ENCODE measurements around the gene SPECC1L.
"Not testable (repeated sequence)": the region's sequence is repeated elsewhere in the genome, so short reads cannot be mapped to it uniquely, and the experiment has no call there.

SPECC1L gene

DNA sequence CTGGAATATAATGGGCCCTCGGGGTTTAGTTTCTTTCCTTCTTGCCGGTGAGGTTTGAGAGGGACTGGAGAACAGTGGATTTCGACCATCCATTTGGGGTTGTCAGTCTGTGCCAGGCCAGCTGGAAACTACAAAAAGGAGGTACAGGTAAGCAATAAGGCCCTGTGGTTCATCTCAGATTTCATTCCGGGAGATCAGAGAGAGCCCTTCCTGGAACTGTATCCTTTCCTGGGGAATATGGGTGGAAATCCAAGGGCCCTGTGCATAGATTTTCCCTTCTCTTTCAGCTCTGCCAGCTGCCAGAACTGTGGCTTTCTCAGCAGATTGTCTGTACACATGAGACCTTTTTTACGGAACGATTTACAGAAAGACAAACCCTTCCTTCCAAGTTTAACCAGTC lies 17.2 kb downstream of the SPECC1L start:
- not testable (repeated sequence) for DNase-seq (ENCODE audit: low read depth)

DNA sequence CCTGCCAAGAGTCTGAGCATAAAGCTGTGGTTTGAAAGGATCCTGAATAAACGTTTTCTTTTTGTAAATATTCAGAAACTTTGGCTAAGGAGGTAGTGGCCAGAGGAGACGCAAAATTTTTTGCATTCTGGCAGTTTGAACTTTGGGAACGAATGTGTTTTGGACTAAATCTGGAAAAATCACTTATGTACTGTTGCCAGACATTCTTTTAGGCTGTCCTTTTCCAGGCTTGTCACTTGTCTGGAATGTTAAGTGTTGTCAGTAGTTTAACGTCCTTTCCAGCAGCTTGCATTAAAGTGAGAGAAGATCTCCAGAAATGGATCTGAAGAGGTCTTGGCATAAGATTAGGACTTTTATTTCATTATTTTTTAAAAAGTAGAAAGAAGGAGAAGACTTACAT lies 18.5 kb downstream of the SPECC1L start:
- no peak for DNase-seq (ENCODE audit: low read depth)

- no peak for DNase-seq (ENCODE audit: low read depth)
Observed at GRCh38 chr22:24289741-24290163, 19.1 kb downstream of the SPECC1L start.

DNA sequence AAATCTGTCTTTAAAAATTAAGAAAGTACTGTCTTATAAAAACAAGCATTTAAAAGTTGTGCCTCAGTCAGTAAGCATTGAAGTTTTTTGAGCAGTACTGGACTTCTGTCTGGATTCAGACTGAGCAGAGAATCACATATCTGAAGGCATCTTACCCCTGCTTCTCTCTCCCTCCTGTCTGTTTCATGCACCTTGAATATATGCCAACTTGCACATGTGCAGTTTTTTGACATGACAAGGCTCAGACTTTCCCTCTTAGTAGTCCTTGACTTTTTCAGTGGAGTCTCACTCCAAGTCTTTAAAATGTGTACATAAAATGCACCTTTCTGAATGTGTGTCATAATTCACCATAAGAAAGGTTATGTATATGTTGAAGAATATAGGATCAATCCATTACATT lies 19.8 kb downstream of the SPECC1L start:
- DNase-seq (ENCODE audit: low read depth) = no peak

DNA sequence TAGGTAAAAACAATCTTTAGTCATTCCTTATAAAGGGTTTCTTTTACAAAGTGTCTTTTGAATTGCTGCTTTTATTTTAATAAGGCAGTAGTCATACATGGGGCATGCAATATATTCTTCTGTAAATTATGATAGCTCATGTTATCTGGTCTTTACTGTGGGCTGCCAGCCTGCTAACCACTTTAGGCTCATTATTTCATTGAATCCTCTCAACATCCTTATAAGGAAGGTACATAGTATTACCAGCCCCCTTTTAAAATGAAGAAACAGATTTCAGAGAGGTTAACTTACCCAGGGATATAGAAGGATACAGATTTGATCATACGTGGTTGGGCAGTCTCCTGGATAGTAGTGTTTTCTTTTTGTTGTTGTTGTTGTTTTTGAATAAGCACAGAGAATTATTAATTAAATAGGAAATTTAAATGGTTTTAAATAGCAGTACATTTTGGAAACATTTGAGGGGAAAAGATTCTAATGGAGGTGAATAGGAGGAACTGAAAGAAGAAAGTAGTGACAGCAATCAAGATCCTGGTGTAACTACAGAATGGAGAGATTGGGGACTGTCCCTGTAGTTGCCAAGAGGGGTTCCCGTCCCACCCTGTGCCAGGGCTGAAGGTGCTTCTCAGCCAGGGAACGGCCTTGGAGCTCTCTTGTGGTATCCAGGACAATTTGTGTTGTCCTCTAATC lies 21.0 kb downstream of the SPECC1L start:
- no peak for DNase-seq (ENCODE audit: low read depth)

- DNase-seq (ENCODE audit: low read depth) = not testable (repeated sequence)
Observed at GRCh38 chr22:24292202-24292830, 21.7 kb downstream of the SPECC1L start.

DNA sequence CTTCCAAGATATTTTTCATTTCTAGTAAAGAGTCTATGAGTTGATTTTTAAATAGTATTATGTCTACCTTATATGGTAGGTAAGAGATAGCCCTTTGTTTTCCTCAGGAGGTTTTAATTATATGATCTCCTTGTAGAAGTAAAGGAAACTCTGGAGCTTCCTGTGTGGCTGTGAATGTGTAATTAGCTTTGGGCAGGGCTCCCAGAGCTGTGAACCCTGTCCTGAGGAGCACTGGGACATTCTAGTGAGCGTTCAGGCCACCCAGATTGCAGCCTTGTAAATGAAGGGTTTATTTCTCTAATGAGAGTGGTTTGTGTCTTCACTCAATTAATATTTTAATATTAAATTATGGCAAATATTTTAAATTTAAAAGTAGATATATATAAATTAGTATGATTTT lies 24.3 kb downstream of the SPECC1L start:
- not testable (repeated sequence) for DNase-seq (ENCODE audit: low read depth)

DNA sequence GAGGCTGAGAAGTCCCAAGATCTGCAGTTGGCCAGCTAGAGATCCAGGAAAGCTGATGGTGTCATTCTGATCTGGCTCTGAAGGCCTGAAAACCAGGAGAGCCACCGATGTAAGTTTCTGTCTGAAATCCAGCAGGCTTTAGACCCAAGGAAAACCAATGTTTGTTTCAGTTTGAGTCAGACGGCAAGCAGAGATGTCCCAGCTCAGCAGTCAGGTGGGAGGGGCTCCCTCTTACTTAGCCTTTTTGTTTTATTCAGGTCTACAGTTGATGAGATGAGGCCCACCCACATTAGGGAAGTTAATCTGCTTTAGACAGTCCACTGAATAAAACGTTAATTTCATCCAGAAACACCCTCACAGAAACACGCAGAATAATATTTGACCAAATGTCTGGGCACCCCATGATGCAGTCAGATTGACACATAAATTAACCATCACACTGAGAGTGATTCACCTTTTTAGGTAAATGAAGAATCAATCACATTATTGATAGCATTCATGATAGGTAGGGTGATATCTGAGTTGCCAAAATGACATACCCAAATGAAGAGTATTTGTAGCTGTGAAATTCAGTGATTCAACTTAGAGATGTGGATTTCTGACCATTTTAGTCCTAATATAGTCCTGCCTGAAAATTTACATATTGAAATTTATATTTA lies 28.0 kb downstream of the SPECC1L start:
- DNase-seq (ENCODE audit: low read depth) = not testable (repeated sequence)

DNA sequence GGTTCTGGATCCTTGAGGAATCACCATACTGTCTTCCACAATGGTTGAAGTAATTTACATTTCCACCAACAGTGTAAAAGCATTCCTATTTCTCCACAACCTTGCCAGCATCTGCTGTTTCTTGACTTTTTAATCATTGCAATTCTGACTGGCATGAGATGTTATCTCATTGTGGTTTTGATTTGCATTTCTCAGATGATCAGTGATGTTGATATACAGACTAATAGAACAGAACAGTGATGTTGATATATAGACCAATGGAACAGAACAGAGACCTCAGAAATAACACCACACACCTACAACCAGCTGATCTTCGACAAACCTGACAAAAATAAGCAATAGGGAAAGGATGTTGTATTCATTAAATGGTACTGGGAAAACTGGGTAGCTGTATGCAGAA lies 29.9 kb downstream of the SPECC1L start:
- DNase-seq (ENCODE audit: low read depth) = not testable (repeated sequence)

GRCh38 chr22:24302591-24302990 lies 32.0 kb downstream of the SPECC1L start:
- DNase-seq (ENCODE audit: low read depth) = no peak

- DNase-seq (ENCODE audit: low read depth) = no peak
Observed at GRCh38 chr22:24303007-24303406, 32.4 kb downstream of the SPECC1L start.

DNA sequence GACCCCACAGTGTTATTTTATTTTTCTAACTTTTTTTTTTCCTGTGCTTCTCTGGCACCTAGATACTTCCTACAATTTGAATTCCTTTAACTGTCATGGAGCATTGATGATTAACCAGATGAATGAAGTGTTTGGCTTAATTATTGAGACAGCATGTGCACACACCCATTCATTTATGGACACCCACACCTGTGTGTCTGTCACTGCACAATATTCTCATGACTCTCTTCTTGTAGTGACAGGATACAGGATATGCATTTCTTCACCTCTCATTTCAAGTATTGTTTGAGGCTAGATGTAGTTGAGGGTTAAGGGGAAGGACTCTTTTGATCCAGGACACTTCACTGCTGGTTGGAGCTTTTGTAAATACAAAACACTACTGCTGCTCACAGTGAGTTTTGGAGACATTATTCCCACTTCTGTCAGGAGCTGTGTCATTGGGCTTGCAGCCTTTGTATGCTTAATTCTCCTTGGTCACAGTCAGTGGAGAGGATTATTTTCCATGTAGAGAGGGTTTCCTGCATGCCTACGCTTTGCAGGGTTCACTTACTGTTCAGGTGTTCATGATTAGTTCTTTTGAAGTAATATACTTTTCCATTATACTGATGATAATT lies 33.5 kb downstream of the SPECC1L start:
- DNase-seq (ENCODE audit: low read depth) = no peak

DNA sequence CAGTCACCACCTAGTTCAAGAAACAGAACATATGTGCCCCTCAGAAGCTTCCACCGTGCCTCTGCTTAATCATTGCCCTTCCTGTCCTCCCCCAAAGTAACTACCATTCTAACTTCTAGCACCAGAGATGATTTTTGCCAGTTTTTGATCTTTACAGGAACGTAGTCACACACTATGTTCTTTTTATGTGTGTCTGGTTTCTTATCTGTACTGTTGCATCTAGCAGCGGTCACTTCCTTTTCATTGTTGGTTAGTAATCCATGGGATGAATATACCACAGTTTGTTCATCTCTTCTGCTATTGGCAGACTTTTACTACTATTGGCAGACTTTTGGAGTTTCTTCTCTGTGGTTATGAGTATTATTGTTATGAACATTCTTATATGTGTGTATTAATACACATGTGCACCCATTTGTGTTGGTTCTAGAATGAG lies 34.6 kb downstream of the SPECC1L start:
- peak; percentile 52 for DNase-seq (ENCODE audit: low read depth)

- DNase-seq (ENCODE audit: low read depth) = no peak
Observed at GRCh38 chr22:24310969-24311368, 40.3 kb downstream of the SPECC1L start.

- DNase-seq (ENCODE audit: low read depth) = no peak
Observed at GRCh38 chr22:24315367-24315966, 44.8 kb downstream of the SPECC1L start.

- DNase-seq (ENCODE audit: low read depth) = not testable (repeated sequence)
Observed at GRCh38 chr22:24316264-24316663, 45.6 kb downstream of the SPECC1L start.

GRCh38 chr22:24317511-24317910 lies 46.9 kb downstream of the SPECC1L start:
- DNase-seq (ENCODE audit: low read depth) = not testable (repeated sequence)

GRCh38 chr22:24319451-24319850 lies 48.8 kb downstream of the SPECC1L start:
- DNase-seq (ENCODE audit: low read depth) = no peak

DNA sequence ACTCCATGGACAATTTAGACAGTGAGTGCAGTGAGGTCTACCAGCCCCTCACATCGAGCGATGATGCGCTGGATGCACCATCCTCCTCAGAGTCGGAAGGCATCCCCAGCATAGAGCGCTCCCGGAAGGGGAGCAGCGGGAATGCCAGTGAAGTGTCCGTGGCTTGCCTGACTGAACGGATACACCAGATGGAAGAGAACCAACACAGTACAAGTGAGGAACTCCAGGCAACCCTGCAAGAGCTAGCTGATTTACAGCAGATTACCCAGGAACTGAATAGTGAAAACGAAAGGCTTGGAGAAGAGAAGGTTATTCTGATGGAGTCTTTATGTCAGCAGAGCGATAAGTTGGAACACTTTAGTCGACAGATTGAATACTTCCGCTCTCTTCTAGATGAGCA lies 51.4 kb downstream of the SPECC1L start:
- no peak for DNase-seq (ENCODE audit: low read depth)

- DNase-seq (ENCODE audit: low read depth) = no peak
Observed at GRCh38 chr22:24322522-24322921, 51.9 kb downstream of the SPECC1L start.

DNA sequence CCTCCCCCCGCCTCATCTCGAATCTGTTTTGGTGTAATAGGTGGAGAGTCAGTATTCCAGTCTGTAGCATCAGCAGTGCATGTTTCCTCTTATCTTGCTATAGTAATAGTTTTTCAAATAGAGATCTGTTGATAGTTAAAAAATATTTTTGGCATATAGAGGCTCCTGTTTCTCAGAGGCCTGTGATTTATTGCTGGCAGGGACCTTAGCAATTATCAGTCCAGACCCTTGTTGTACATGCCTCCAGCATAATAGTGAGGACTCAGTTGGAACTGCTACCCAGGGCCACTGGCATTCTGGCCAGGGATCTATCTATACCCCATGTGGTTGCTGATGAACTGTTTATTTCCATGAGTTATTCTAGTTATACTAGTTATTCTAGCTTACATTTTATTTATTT lies 52.6 kb downstream of the SPECC1L start:
- no peak for DNase-seq (ENCODE audit: low read depth)

GRCh38 chr22:24323695-24324094 lies 53.1 kb downstream of the SPECC1L start:
- DNase-seq (ENCODE audit: low read depth) = no peak

Measured in CMK (cell line).